Epidermal melanocyte (primary cell): ENCODE measurements around the gene ALPL.

ENCODE experiments used
- DNase-seq: peaks from one replicate; pipeline ENCODE4 v3.0.0; 2011; ENCODE audit warnings: low spot score; ENCODE audit not compliant: insufficient read length

ALPL gene

GRCh38 chr1:21616372-21616771 is 107.1 kb downstream of the ALPL start:
- DNase-seq, result no peak

GRCh38 chr1:21617126-21617738 is 108.0 kb downstream of the ALPL start:
- no peak for DNase-seq

- DNase-seq, result no peak
Observed at GRCh38 chr1:21618059-21618458, 108.8 kb downstream of the ALPL start.

- no peak for DNase-seq
Observed at GRCh38 chr1:21618561-21619374, 109.5 kb downstream of the ALPL start.

GRCh38 chr1:21619375-21619947 is 110.2 kb downstream of the ALPL start:
- DNase-seq, result no peak

- DNase-seq, result no peak
Observed at GRCh38 chr1:21620011-21620410, 110.8 kb downstream of the ALPL start.

- DNase-seq, result no peak
Observed at GRCh38 chr1:21620496-21620895, 111.3 kb downstream of the ALPL start.

- no peak for DNase-seq
Observed at GRCh38 chr1:21621051-21621450, 111.8 kb downstream of the ALPL start.

- no peak for DNase-seq
Observed at GRCh38 chr1:21621761-21622436, 112.7 kb downstream of the ALPL start.

- DNase-seq, result no peak
Observed at GRCh38 chr1:21622466-21623315, 113.5 kb downstream of the ALPL start.

- no peak for DNase-seq
Observed at GRCh38 chr1:21623410-21623961, 114.3 kb downstream of the ALPL start.

GRCh38 chr1:21624571-21625389 is 115.6 kb downstream of the ALPL start:
- DNase-seq, result no peak

GRCh38 chr1:21625390-21626190 is 116.4 kb downstream of the ALPL start:
- no peak for DNase-seq

- no peak for DNase-seq
Observed at GRCh38 chr1:21626921-21627339, 117.7 kb downstream of the ALPL start.
